T-helper 1 cell treated with Interleukin-12 subunit alpha and Interleukin-12 subunit beta and Interleukin-4 antibody, amounts not matched to agents 30 μg/mL and 1 μg/mL, for 36 hours (primary cell): ENCODE results near the gene FSD2.

Experiments
- H3K27ac Mint-ChIP-seq: one replicate; pipeline ENCODE4 v1.8.0; 2021; ENCODE audit warnings: mild to moderate bottlenecking, mixed read lengths
- H3K27me3 Mint-ChIP-seq: one replicate; pipeline ENCODE4 v1.8.0; 2021; ENCODE audit warnings: low read depth, mixed read lengths
- H3K36me3 Mint-ChIP-seq: one replicate; pipeline ENCODE4 v1.8.0; 2021; ENCODE audit warnings: low read depth, mixed read lengths
- H3K4me1 Mint-ChIP-seq: one replicate; pipeline ENCODE4 v1.8.0; 2021; ENCODE audit warnings: low read depth, mixed read lengths
- H3K4me3 Mint-ChIP-seq: one replicate; pipeline ENCODE4 v1.8.0; 2021; ENCODE audit warnings: mild to moderate bottlenecking, moderate library complexity, mixed read lengths
- H3K9me3 Mint-ChIP-seq: one replicate; pipeline ENCODE4 v1.8.0; 2021; ENCODE audit warnings: mixed read lengths

Gene FSD2, protein sequence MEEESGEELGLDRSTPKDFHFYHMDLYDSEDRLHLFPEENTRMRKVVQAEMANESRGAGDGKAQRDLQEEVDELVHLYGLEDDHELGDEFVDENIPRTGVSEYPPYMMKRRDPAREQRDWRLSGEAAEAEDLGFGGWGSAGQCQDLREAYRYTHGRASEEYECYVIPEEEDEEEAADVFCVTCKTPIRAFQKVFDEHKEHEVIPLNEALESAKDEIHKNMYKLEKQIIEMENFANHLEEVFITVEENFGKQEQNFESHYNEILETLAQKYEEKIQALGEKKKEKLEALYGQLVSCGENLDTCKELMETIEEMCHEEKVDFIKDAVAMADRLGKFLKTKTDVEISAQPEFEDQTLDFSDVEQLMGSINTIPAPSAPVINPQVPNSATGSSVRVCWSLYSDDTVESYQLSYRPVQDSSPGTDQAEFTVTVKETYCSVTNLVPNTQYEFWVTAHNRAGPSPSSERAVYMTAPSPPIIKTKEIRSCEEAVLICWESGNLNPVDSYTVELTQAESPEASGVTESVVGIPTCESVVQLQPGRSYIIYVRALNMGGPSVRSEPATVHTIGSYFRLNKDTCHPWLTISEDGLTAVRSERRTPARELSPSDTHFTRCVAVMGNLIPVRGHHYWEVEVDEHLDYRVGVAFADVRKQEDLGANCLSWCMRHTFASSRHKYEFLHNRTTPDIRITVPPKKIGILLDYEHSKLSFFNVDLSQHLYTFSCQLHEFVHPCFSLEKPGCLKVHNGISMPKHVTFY

DNA sequence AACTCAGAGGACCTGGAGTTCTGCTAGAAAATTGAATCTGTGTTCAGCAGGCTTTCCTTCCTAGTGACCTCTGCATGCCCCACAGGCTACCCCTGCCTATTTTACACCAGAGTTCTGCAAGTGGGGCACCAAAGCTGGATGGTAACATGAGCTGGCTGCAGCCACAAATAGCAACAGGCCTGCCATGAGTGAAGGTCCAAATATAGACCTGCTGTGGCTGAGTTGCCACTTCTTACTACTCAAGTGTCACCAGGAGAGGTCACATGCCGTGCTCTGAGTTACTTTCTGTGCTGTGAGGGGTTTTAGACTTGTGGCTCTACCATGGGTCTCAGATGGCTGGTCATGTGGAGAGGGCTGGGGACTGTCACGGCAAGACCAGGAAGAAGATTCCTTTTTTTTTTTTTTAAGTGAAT lies at the start of gene FSD2:
TSS of gene FSD2 (minus strand) at position 76 of the 413 bp plus-strand sequence. CDS start 18,679 bp downstream, outside the sequence.
- H3K9me3 Mint-ChIP-seq: no peaks in the 10 kb centered on the region
- no peak within 1 kb of the TSS for H3K4me3 Mint-ChIP-seq
- peaks cover 58% of the 10 kb centered on the region for H3K27me3 Mint-ChIP-seq
- no peak within 1 kb of the TSS for H3K27ac Mint-ChIP-seq
- peaks cover 2% of the 10 kb centered on the region for H3K36me3 Mint-ChIP-seq
- peaks cover 14% of the 10 kb centered on the region for H3K4me1 Mint-ChIP-seq

DNA sequence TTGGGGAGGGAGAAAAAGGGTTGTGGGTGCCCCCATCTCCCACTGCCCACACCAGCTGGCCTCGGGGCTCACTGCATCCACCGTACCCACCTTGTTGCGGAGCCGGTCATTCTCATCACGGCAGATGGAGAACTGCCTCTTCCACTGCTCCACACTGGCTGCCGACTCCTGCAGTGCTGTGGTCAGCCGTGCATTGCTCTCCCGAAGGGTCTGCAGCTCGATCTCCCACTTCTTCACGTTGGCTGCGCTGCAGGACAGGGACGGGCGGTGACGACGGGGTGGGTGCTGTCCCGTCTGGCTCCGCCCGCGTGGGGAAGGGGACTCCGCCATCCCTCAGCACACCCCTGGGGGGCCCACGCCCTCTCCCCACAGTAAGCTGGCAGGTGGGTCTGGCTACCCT lies 48.7 kb upstream of the FSD2 start:
- H3K9me3 Mint-ChIP-seq: no peaks in the 10 kb centered on the region
- H3K4me1 Mint-ChIP-seq: peaks cover 7% of the 10 kb centered on the region
- H3K4me3 Mint-ChIP-seq: no peak overlapping the region
- H3K27ac Mint-ChIP-seq: no peak overlapping the region
- H3K36me3 Mint-ChIP-seq: no peaks in the 10 kb centered on the region
- peaks cover 7% of the 10 kb centered on the region for H3K27me3 Mint-ChIP-seq

DNA sequence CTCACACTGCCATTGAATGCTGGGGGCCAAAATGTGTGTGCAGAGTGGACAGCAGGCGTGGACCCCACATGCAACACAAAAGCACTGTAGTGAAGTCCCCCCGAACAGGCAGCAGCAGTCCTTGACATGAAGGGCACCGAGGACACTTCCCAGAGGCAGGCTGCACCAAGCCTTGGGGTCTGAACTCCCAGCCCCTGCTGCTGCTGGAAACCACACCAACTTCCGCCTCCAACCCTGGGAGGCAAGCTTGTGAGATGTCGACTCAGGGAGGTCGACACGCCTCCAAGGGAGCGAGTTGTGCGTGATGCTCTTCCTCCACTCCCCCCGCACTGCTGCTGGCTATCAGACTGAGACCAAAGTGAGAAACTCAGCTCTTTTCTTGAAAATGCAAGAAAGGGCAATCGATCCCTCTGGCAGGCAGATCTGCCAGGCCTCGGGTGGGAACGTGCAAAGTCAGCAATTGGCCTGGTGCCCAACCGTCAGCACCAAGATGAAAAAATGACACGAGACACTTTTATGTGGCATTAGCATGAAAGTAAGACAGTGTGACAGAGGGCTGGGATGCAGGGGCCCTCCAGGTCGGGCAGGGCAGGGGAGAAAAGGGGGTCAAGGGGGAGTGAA lies 47.2 kb upstream of the FSD2 start:
- Mint-ChIP-seq H3K4me3 (no peak overlapping the region), H3K27ac (no peak overlapping the region), H3K36me3 (no peaks in the 10 kb centered on the region), H3K9me3 (no peaks in the 10 kb centered on the region), H3K4me1 (peaks cover 11% of the 10 kb centered on the region), H3K27me3 (peaks cover 5% of the 10 kb centered on the region)

DNA sequence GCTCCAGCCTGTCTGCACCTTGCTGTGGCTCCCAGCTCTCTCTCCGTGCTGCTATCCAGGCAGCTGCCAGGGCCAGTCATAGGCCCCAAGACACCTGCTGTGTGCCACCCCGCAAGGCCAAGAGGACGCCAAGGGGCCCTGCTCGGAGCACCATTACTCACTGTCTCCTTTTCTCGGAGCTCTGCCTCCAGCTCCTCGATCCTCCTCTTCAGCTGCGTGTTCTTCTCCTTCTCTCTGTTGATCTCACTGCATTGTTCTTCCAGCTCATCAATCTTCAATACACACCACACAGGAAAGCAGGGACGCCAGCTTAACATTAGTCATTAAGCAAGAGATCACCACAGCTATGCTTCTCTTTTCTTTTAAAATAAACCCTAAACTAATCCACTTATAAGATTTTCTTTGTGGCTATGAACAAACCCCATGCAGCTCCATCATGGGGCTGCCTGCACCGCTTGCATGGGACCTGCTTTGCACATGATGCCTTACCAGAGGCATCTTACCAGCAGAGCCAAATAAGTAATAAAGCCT lies 46.2 kb upstream of the FSD2 start:
- Mint-ChIP-seq H3K4me1 (peaks cover 11% of the 10 kb centered on the region), H3K27me3 (peaks cover 5% of the 10 kb centered on the region), H3K27ac (no peak overlapping the region), H3K9me3 (no peaks in the 10 kb centered on the region), H3K36me3 (no peaks in the 10 kb centered on the region), H3K4me3 (no peak overlapping the region)

DNA sequence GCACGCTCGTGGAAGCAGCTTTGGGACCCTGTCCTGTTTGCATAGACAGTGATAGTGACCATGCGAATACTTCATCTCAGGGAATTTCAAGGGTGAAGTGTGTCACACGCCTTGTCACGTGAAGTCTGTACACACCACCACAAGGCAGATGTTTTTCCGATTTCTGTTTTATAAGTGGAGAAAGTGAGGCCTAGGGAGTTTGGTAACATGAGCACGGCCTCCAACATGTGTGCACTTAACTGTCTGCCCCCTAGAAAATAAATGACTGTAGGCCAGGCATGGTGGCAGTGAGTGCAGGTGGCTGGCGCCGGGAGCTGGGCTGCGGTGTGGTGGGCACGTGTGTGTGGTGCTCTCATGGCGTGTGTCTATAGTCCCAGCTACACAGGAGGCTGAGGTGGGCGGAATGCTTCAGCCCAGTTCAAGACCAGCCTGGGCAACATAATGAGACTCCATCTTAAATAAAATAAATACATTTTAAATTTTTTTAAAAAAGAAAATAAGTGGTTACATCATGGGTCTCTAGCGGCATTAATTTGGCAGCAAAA lies 45.5 kb upstream of the FSD2 start:
- H3K9me3 Mint-ChIP-seq: no peaks in the 10 kb centered on the region
- H3K27me3 Mint-ChIP-seq: peaks cover 11% of the 10 kb centered on the region
- H3K36me3 Mint-ChIP-seq: no peaks in the 10 kb centered on the region
- no peak overlapping the region for H3K27ac Mint-ChIP-seq
- H3K4me3 Mint-ChIP-seq: no peak overlapping the region
- H3K4me1 Mint-ChIP-seq: peaks cover 11% of the 10 kb centered on the region

DNA sequence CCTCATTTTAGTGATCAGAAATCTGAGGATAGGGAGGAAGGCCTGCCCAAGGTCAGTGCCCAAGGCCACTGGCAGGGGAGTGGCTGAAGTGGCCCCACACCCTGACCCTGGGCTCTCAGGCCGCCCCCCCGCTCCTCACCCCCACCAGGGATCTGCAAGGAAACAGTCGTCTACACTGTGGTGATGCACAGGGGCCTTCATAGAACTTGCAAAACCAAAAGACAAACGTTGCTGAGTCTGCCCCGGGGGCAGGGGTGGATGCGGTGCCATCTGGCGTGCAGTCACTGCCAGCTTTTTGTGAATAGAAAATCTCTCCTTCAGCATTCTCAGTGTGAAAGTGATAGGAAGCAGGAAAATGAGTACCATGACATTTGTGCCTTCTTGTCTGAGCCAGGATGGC lies 44.9 kb upstream of the FSD2 start:
- Mint-ChIP-seq H3K4me1 (peaks cover 11% of the 10 kb centered on the region), H3K4me3 (no peak overlapping the region), H3K9me3 (no peaks in the 10 kb centered on the region), H3K36me3 (no peaks in the 10 kb centered on the region), H3K27me3 (peaks cover 16% of the 10 kb centered on the region), H3K27ac (no peak overlapping the region)

DNA sequence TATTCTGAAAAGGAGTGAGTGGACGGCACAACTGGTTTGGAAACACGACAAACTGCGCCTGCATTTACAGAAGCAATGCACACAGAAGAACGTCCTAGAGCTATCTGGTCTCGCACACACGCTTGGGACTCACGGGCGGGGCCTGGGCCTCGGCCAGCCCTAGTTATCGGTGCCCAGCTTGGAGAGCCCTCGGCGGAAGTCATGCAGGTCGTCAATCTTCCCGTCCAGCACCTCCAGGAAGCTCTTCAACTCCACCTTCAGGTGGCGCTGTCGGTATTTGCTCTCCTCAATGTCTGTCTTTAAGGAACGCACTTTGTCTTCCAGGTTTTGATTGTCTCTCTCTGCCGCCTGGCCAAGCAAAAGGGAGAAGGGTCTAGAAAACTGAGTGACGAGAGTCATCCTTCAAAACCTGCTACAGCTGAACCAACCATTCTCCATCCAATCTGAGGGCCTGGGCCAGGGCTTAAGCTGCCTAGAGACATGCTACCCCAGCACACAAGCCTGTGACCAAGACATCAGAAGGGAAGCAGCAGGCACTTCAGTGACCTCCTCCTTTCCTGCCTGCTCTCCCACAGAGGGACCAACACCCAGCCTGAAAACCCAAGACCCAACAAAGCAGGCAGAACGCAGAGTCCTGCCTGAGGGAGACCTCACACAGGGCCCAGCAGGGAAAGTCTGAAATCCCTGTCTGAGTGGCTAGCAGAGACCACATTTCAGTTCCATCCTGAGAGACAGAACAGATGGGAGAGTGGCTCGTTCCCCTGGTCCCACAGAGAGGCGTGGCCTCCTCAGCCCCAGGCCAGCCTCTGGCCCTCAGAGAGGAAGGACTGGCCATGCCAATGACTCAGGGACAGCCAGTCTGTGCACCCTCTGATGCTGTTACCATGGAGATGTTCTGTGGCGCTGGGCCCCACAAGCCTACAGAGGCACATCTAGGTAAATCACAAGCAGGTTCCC lies 44.0 kb upstream of the FSD2 start:
- Mint-ChIP-seq H3K36me3 (no peaks in the 10 kb centered on the region), H3K4me3 (no peak overlapping the region), H3K27me3 (peaks cover 24% of the 10 kb centered on the region), H3K4me1 (peaks cover 12% of the 10 kb centered on the region), H3K27ac (peak overlapping the region; percentile 57), H3K9me3 (no peaks in the 10 kb centered on the region)

DNA sequence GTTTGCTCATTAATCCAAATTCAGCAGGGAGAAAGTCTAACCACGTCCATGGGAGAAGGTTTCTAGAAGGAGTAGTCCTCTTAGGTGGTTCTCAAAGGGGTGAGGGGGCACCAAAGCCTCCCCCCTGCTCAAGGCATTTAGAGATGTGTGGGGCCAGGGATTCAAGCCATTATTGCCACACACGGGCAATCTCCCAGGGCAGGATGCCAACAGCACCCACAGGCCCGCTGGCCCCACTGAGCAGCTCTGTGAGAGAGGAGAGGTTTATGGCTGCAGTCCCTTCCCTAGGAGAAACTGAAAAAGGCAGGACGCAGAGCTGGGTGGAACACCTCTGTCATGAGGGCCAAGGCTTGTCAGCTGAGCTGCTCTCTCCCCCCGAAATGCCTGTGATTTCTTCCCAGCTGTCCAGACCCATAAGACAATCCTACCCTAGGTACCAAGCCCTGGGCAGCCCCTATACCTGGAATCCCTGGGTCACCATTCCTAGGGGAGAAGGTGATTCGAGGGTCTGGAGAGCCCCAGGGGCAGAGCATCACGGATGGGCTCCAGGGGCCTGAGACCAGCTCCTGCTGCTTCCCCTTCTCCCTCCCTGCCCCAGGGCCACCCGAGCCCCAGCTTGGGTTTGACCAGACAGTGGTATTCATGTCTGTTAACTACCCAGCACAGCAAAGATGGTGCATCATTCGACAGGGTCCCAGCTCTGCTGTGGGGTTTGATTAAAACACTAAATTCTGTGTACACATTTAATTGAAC lies 42.5 kb upstream of the FSD2 start:
- no peak overlapping the region for H3K27ac Mint-ChIP-seq
- peaks cover 33% of the 10 kb centered on the region for H3K27me3 Mint-ChIP-seq
- H3K9me3 Mint-ChIP-seq: no peaks in the 10 kb centered on the region
- H3K36me3 Mint-ChIP-seq: no peaks in the 10 kb centered on the region
- no peak overlapping the region for H3K4me3 Mint-ChIP-seq
- peaks cover 14% of the 10 kb centered on the region for H3K4me1 Mint-ChIP-seq

DNA sequence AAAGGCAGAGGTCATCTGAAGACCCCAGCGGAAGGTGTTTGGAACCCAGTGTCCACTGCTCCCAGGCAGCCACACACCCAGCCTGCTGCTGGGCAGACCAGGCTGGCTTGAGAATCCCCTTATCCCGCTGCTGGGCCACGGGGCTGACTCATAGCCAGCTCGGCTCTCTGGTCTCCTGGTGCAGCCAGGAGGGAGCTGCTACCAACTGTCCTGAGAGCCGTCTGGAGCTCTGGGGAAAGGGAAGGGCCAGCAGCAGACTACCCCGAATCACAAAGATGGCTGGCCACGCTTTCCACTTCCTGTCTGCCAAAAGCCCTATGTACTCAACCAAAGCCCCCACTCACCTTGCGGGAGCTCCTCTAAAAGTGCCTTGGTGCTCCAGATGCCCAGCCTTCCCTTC lies 41.8 kb upstream of the FSD2 start:
- Mint-ChIP-seq H3K4me3 (no peak overlapping the region), H3K36me3 (no peaks in the 10 kb centered on the region), H3K27me3 (peaks cover 33% of the 10 kb centered on the region), H3K4me1 (peaks cover 12% of the 10 kb centered on the region), H3K27ac (no peak overlapping the region), H3K9me3 (no peaks in the 10 kb centered on the region)

DNA sequence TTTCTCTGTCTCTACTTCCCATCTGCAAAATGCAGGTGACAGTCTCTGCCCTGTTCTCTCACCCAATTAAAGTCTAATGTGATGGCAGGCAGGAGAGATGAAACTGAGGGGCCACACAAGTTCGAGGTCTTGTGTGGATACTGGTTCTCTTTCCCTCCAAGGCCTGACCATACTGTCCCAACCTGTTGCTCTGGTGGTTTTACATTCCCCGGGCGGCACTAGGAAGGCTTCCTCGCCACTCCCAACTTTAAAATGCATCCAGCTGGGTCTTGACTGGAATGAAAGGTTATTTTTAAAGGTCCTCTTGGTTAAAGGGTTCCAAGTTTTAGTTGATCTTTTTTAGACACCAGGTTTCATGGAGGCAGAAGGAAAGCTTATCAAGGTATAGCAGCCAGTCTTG lies 40.8 kb upstream of the FSD2 start:
- Mint-ChIP-seq H3K27ac (no peak overlapping the region), H3K4me1 (peaks cover 12% of the 10 kb centered on the region)

DNA sequence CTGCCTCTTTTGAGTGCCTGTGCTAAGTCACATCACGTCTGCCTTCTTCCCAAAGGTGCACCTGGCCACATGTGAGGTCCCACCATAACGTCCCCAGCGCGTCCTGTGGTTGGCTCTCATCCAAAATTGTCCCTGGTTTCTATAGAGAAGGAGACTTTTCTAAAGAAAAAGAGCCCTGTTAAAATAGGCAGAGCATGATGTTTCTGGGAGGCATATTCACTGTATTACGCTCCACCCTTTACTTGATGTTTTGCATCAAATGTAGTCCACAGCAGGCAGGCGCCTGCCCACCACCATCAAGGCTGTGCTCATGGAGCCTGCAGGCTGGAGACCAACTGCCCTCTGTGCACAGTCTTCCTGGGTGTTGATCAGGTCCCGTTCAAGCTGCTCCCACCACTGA lies 39.8 kb upstream of the FSD2 start:
- H3K9me3 Mint-ChIP-seq: no peaks in the 10 kb centered on the region
- H3K27ac Mint-ChIP-seq: no peak overlapping the region
- H3K36me3 Mint-ChIP-seq: peaks cover 2% of the 10 kb centered on the region
- peaks cover 12% of the 10 kb centered on the region for H3K4me1 Mint-ChIP-seq
- H3K27me3 Mint-ChIP-seq: peaks cover 37% of the 10 kb centered on the region
- no peak overlapping the region for H3K4me3 Mint-ChIP-seq

More for the DNA sequence above, 40.8 kb upstream of the FSD2 start:
- no peaks in the 10 kb centered on the region for H3K9me3 Mint-ChIP-seq
- peaks cover 2% of the 10 kb centered on the region for H3K36me3 Mint-ChIP-seq
- peaks cover 36% of the 10 kb centered on the region for H3K27me3 Mint-ChIP-seq
- no peak overlapping the region for H3K4me3 Mint-ChIP-seq

DNA sequence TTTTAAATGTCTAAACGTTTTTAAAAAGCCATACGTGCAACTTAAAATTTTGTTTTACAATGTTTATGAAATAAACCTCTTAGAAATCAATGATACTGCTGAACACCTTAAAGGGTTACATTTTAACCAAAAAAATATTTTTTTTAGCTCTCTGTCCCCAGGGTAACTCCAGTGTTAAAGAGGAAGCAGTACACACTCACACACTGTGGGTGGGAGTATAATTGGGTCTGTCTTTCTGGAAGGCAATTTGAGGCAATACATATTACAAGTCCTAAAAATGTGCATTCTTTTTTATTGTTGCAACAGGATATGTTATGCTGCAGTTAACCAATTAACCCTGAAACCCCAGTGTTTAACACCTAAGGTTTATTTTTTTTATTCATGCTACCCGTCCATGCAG lies 37.7 kb upstream of the FSD2 start:
- peaks cover 32% of the 10 kb centered on the region for H3K27me3 Mint-ChIP-seq
- H3K9me3 Mint-ChIP-seq: no peaks in the 10 kb centered on the region
- H3K4me3 Mint-ChIP-seq: no peak overlapping the region
- H3K36me3 Mint-ChIP-seq: peaks cover 5% of the 10 kb centered on the region
- peaks cover 3% of the 10 kb centered on the region for H3K4me1 Mint-ChIP-seq
- H3K27ac Mint-ChIP-seq: no peak overlapping the region

DNA sequence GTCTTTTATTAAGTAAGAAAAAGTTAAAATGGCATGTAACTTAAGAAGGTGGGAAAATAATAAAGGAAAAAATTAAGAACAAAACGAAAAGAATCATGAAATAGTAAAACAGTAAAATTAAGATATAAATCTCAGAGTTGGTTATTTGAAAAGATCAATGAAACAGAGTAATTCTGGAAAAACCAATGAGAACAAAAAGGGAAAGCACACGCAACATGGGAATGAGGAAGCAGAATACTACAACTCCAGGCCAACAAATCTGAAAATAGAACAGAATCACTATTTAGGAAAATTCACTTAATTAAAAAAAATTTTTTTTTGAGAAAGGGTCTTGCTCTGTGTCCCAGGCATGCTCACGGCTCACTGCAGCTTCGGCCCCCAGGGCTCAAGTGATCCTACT lies 34.3 kb upstream of the FSD2 start:
- no peak overlapping the region for H3K4me3 Mint-ChIP-seq

More for the DNA sequence above, 34.3 kb upstream of the FSD2 start:
- H3K9me3 Mint-ChIP-seq: no peaks in the 10 kb centered on the region
- no peak overlapping the region for H3K27ac Mint-ChIP-seq
- H3K4me1 Mint-ChIP-seq: peaks cover 3% of the 10 kb centered on the region
- H3K27me3 Mint-ChIP-seq: peaks cover 16% of the 10 kb centered on the region
- peaks cover 32% of the 10 kb centered on the region for H3K36me3 Mint-ChIP-seq
